Heart right ventricle (tissue), 16 donors: Measurements from ENCODE around the gene SBF2. TPM values are rescaled to one million over a fixed set of nuclear protein-coding genes. Genes with fewer than 3 reads are reported as not detected.
"Not testable (repeated sequence)": the region's sequence is repeated elsewhere in the genome, so short reads cannot be mapped to it uniquely, and the experiment has no call there.

Source experiments
- ATAC-seq, 8 donors: fragments of 200-7000 bp; cut with Tn5 transposase; one replicate each; pipeline ENCODE4 v1.9.1; 2020; ENCODE audit warnings: mild to moderate bottlenecking in 8 of 8, moderate library complexity in 8 of 8, moderate number of reproducible peaks in 1 of 8
- DNase-seq, 2 donors: peaks; one replicate each; pipeline ENCODE4 v3.0.0-alpha.2; 2020
- H3K27ac ChIP-seq, 10 donors: fragments of 200-600 bp; sonication (generic) in 2 of 10; one replicate each; pipeline versions ENCODE4 v1.5.0 to v1.8.0; 2020 to 2022; ENCODE audit warnings: mild to moderate bottlenecking in 3 of 10
- H3K27me3 ChIP-seq, 7 donors: fragments of 200-600 bp; one replicate each; pipeline ENCODE4 v1.8.0; 2021 to 2022; ENCODE audit warnings: mild to moderate bottlenecking in 2 of 7
- H3K36me3 ChIP-seq, 9 donors: fragments of 200-600 bp; sonication (generic) in 1 of 9; one replicate each; pipeline versions ENCODE4 v1.5.0 to v1.8.0; 2020 to 2022; ENCODE audit warnings: mild to moderate bottlenecking in 2 of 9
- H3K4me1 ChIP-seq, 9 donors: fragments of 200-600 bp; sonication (generic) in 1 of 9; one replicate each; pipeline versions ENCODE4 v1.5.0 to v1.8.0; 2020 to 2022; ENCODE audit warnings: mild to moderate bottlenecking in 4 of 9
- H3K4me3 ChIP-seq, 10 donors: fragments of 200-600 bp; sonication (generic) in 2 of 10; one replicate each; pipeline versions ENCODE4 v1.5.0 to v1.8.0; 2020 to 2022; ENCODE audit warnings: mild to moderate bottlenecking in 7 of 10, moderate library complexity in 2 of 10
- H3K9me3 ChIP-seq, 11 donors: fragments of 200-600 bp in 10 of 11; sonication (generic) in 2 of 11; one replicate each; pipeline versions ENCODE4 v1.5.0 to v1.8.0; 2013 to 2022; ENCODE audit warnings: mild to moderate bottlenecking in 2 of 11, control low read depth in 1 of 11, moderate library complexity in 1 of 11
- CTCF ChIP-seq, 9 donors: fragments of 200-600 bp; sonication (generic) in 2 of 9; IDR thresholded peaks; one replicate each; pipeline versions ENCODE4 v1.5.0 to v1.8.0; 2021 to 2022; ENCODE audit warnings: antibody characterized with exemption in 9 of 9, mild to moderate bottlenecking in 5 of 9, moderate library complexity in 1 of 9
- WGBS, 2 donors: extraction: QIAGEN DNeasy Blood & Tissue Kit; methylation state at CpG; one replicate each; pipeline ENCODE4 v1.1.7; 2013; ENCODE audit warnings: inconsistent platforms in 1 of 2; 5-methylcytosine and 5-hydroxymethylcytosine counted together
- intact Hi-C, 10 donors: fragments of 100-400 bp; cut with DNase I; formaldehyde crosslinking; loops; one replicate each; pipeline versions ENCODE4 v1.11.1 to v1.14.2; 2022
- polyA plus RNA-seq, 2 donors: library from polyadenylated mRNA; stranded (reverse); fragments of 200-250 nt; gene quantifications; one replicate each; pipeline ENCODE4 v1.2.3, GENCODE V29; 2013
- total RNA-seq, 10 donors: library from RNA; stranded (reverse); fragmentation: NEBNext Ultra II Directional in 3 of 10; extraction: Animal tissue kit (Norgen Biotek cat#: 25700) in 3 of 10; gene quantifications; one replicate each; pipeline versions ENCODE4 v1.2.1 to v1.2.4, GENCODE V29; 2021 to 2023
- donor health status: Arrhythmogenic right ventricular cardiomyopathy.
- donor health status: ischemic (EF 13 %, LVEDD 7.1; RV severe dilation, severe dysfunction).
- donor health status: healthy with polysubstance abuse.
- donor health status: DM: no; HTN: yes; CAD: no.
- donor health status: DM: no; HTN: no; CAD: no.
- donor health status: ischemic (EF 25% LVEDD 6.9; RV normal size, moderate dysfunction).
- donor health status: ischemic (EF 25% LVEDD 5.7; RV mildly dilated, moderate dysfunction).
- donor health status: healthy.
- donor health status: DM: yes; HTN: yes; CAD: no.
- donor health status: Ischemic cardiomyopathy.
- donor health status: ischemic (EF 35%, LVEDD 5.7; RV mildly dilated, moderate dysfunction).
- donor health status: nonischemic (EF 11% LVEDD 7.7; RV severe dilation, severe dysfunction).
- donor health status: DM: yes; HTN: yes; CAD: no.
- donor health status: PGD.
- donor health status: ischemic (EF 29% LVEDD 5.4; RV normal size, mild dysfunction).
- donor health status: nonischemic (EF 23%, LVEDD 6.1; RV moderate dilation, normal function).

Gene SBF2
- total and polyA plus RNA-seq, 12 donors: 8.9 to 27.1 (median 21.2) TPM

- intact Hi-C loops: no loop called here
- no peaks in the 10 kb centered on the region for H3K36me3 ChIP-seq
- H3K27ac ChIP-seq: no peak overlapping the region
- no peak for DNase-seq
- H3K9me3 ChIP-seq: peaks cover 0 to 9% (median 0%) of the 10 kb centered on the region in 11 donors
- TF ChIP-seq CTCF (IDR thresholded peaks at IDR 0.05): no peak
- H3K27me3 ChIP-seq: no peaks in the 10 kb centered on the region
- H3K4me1 ChIP-seq: peaks cover 0 to 6% (median 0%) of the 10 kb centered on the region in 9 donors
- no peak overlapping the region for H3K4me3 ChIP-seq
- WGBS, 2 donors: 92 to 93% methylated on average over 2 of the region's 2 CpGs
- no peak for ATAC-seq
These were observed 50.0 kb downstream of the SBF2 start for GRCh38 chr11:10243896-10244575.

- intact Hi-C loops: no loop called here
- H3K27ac ChIP-seq: no peak overlapping the region
- TF ChIP-seq CTCF (IDR thresholded peaks at IDR 0.05): no peak
- H3K9me3 ChIP-seq: peaks cover 0 to 8% (median 0%) of the 10 kb centered on the region in 11 donors
- H3K4me1 ChIP-seq: peaks cover 0 to 11% (median 3%) of the 10 kb centered on the region in 9 donors
- DNase-seq: no peak
- no peak for ATAC-seq
- WGBS, 2 donors: 91 to 94% methylated on average over 1 of the region's 1 CpG
- no peaks in the 10 kb centered on the region for H3K27me3 ChIP-seq
- peaks cover 0 to 5% (median 0%) of the 10 kb centered on the region in 9 donors for H3K36me3 ChIP-seq
- H3K4me3 ChIP-seq: no peak overlapping the region
These were observed 57.2 kb downstream of the SBF2 start for GRCh38 chr11:10236840-10237239.

- H3K36me3 ChIP-seq: peaks cover 0 to 9% (median 0%) of the 10 kb centered on the region in 9 donors
- H3K27me3 ChIP-seq: no peaks in the 10 kb centered on the region
- H3K4me3 ChIP-seq: no peak overlapping the region
- peaks cover 0 to 11% (median 3%) of the 10 kb centered on the region in 9 donors for H3K4me1 ChIP-seq
- H3K9me3 ChIP-seq: peaks cover 0 to 13% (median 0%) of the 10 kb centered on the region in 11 donors
- DNase-seq: no peak
- H3K27ac ChIP-seq: no peak overlapping the region
- TF ChIP-seq CTCF (IDR thresholded peaks at IDR 0.05): no peak
- intact Hi-C loops: no loop called here
- ATAC-seq: no peak
- 80 to 93% methylated on average over 2 of the region's 2 CpGs for WGBS, 2 donors
These were observed 60.4 kb downstream of the SBF2 start for GRCh38 chr11:10233581-10233980.

GRCh38 chr11:10232756-10233155 lies 61.3 kb downstream of the SBF2 start:
- Histone ChIP-seq H3K36me3 (peaks cover 0 to 9% (median 0%) of the 10 kb centered on the region in 9 donors), H3K4me1 (peaks cover 0 to 11% (median 3%) of the 10 kb centered on the region in 9 donors), H3K4me3 (no peak overlapping the region), H3K27ac (no peak overlapping the region), H3K27me3 (no peaks in the 10 kb centered on the region), H3K9me3 (peaks cover 0 to 13% (median 0%) of the 10 kb centered on the region in 11 donors)
- ATAC-seq (no peak), DNase-seq (no peak)
- TF ChIP-seq CTCF (IDR thresholded peaks at IDR 0.05): no peak
- 88 to 94% methylated on average over 1 of the region's 1 CpG for WGBS, 2 donors
- intact Hi-C loops: no loop called here

GRCh38 chr11:10231803-10232202 lies 62.2 kb downstream of the SBF2 start:
- H3K27me3 ChIP-seq, H3K4me1 ChIP-seq, DNase-seq, H3K36me3 ChIP-seq, H3K4me3 ChIP-seq, H3K27ac ChIP-seq, intact Hi-C loops, ATAC-seq: not testable (repeated sequence)
- H3K9me3 ChIP-seq: peaks cover 0 to 13% (median 0%) of the 10 kb centered on the region in 11 donors
- WGBS, 2 donors: 94 to 95% methylated on average over 11 to 13 of the region's 13 CpGs
